HepG2 (cell line): Measurements from ENCODE around the gene C1RL. TPM values are rescaled to one million over a fixed set of nuclear protein-coding genes. Genes with fewer than 3 reads are reported as not detected.
A peak's percentile ranks its signal among the peaks of the same experiment; 100 is the strongest.

Experiments used
- ASH2L ChIP-seq: fragments of 300-600, 200-600 bp; sonication (generic); IDR thresholded peaks from 2 replicates; pipeline ENCODE4 v1.7.0; 2017; ENCODE audit warnings: low read depth, mild to moderate bottlenecking, moderate library complexity, mixed read lengths, low read length; ENCODE audit not compliant: insufficient read length
- EP300 ChIP-seq, 3 experiments: sonication (generic) in 1 of 3; formaldehyde crosslinking in 1 of 3; IDR thresholded peaks; 2 replicates each; pipeline versions ENCODE4 v1.5.1 to v1.6.1; 2011 to 2020; ENCODE audit warnings: low read depth in 2 of 3, low read length in 2 of 3, borderline replicate concordance in 1 of 3, improper control_type of control experiment in 1 of 3, mild to moderate bottlenecking in 1 of 3, missing genetic modification reagents in 1 of 3, moderate library complexity in 1 of 3
- ETV5 ChIP-seq: IDR thresholded peaks from 2 replicates; pipeline ENCODE4 v1.6.1; 2018; ENCODE audit warnings: missing biosample characterization, missing genetic modification reagents, inconsistent platforms, borderline replicate concordance
- HDAC1 ChIP-seq: sonication (generic); formaldehyde crosslinking; IDR thresholded peaks from 2 replicates; pipeline ENCODE4 v1.5.1; 2020; ENCODE audit warnings: mild to moderate bottlenecking, missing genetic modification reagents
- HDAC2 ChIP-seq: sonication (generic); formaldehyde crosslinking; IDR thresholded peaks from 2 replicates; pipeline ENCODE4 v1.4.0; 2020; ENCODE audit warnings: missing genetic modification reagents
- HIVEP1 ChIP-seq: sonication (generic); formaldehyde crosslinking; IDR thresholded peaks from 2 replicates; pipeline ENCODE4 v1.4.0; 2020; ENCODE audit warnings: mild to moderate bottlenecking, missing genetic modification reagents
- KLF6 ChIP-seq: IDR thresholded peaks from 2 replicates; pipeline ENCODE4 v1.8.0; 2016; ENCODE audit warnings: missing biosample characterization, missing genetic modification reagents
- NFYB ChIP-seq: sonication (generic); formaldehyde crosslinking; IDR thresholded peaks from 2 replicates; pipeline ENCODE4 v1.4.0; 2020; ENCODE audit warnings: missing genetic modification reagents
- NONO ChIP-seq, 2 experiments: fragments of 450-650 bp in 1 of 2; sonication (generic) in 1 of 2; formaldehyde crosslinking in 1 of 2; IDR thresholded peaks in 1 of 2; conservative IDR thresholded peaks in 1 of 2; 2 replicates each; pipeline versions ENCODE4 v1.6.1 to v1.8.0; 2017 to 2022; ENCODE audit warnings: mild to moderate bottlenecking in 1 of 2, missing genetic modification reagents in 1 of 2, moderate library complexity in 1 of 2
- NR1H2 ChIP-seq: sonication (generic); formaldehyde crosslinking; IDR thresholded peaks from 2 replicates; pipeline ENCODE4 v1.8.1; 2022; ENCODE audit warnings: low read depth, missing genetic modification reagents, borderline replicate concordance
- ONECUT2 ChIP-seq: sonication (generic); formaldehyde crosslinking; IDR thresholded peaks from 2 replicates; pipeline ENCODE4 v1.4.0; 2020; ENCODE audit warnings: missing genetic modification reagents
- PATZ1 ChIP-seq: sonication (generic); formaldehyde crosslinking; IDR thresholded peaks from 2 replicates; pipeline ENCODE4 v1.4.0; 2020; ENCODE audit warnings: missing genetic modification reagents
- PPARG ChIP-seq: conservative IDR thresholded peaks from 2 replicates; pipeline ENCODE4 v1.6.1; 2016; ENCODE audit warnings: missing biosample characterization, missing genetic modification reagents
- SOX13 ChIP-seq, 3 experiments: fragments of 450-650 bp in 1 of 3; sonication (generic) in 1 of 3; formaldehyde crosslinking in 1 of 3; IDR thresholded peaks in 2 of 3; conservative IDR thresholded peaks in 1 of 3; 2 replicates each; pipeline versions ENCODE4 v1.5.0 to v1.6.1; 2016 to 2020; ENCODE audit warnings: antibody characterized with exemption in 1 of 3, mild to moderate bottlenecking in 1 of 3, missing compliant biosample characterization in 1 of 3, missing genetic modification reagents in 1 of 3, moderate library complexity in 1 of 3
- SOX6 ChIP-seq, 2 experiments: fragments of 450-650 bp in 1 of 2; sonication (generic) in 1 of 2; formaldehyde crosslinking in 1 of 2; IDR thresholded peaks; 2 replicates each; pipeline versions ENCODE4 v1.4.0 to v1.6.1; 2017 to 2020; ENCODE audit warnings: antibody characterized with exemption in 1 of 2, mild to moderate bottlenecking in 1 of 2, missing genetic modification reagents in 1 of 2
- SP4 ChIP-seq: sonication (generic); formaldehyde crosslinking; IDR thresholded peaks from 2 replicates; pipeline ENCODE4 v1.8.1; 2023; ENCODE audit warnings: mild to moderate bottlenecking, missing genetic modification reagents
- TFAP4 ChIP-seq: sonication (generic); IDR thresholded peaks from 2 replicates; pipeline ENCODE4 v1.6.1; 2016; ENCODE audit warnings: low read depth, borderline replicate concordance
- THYN1 ChIP-seq: sonication (generic); formaldehyde crosslinking; IDR thresholded peaks from 2 replicates; pipeline ENCODE4 v1.8.1; 2023; ENCODE audit warnings: low read depth, mild to moderate bottlenecking, moderate library complexity, missing genetic modification reagents, borderline replicate concordance
- UBTF ChIP-seq: sonication (generic); formaldehyde crosslinking; IDR thresholded peaks from 2 replicates; pipeline ENCODE4 v1.4.0; 2020; ENCODE audit warnings: mild to moderate bottlenecking, missing genetic modification reagents
- ZC3H4 ChIP-seq: sonication (generic); formaldehyde crosslinking; IDR thresholded peaks from 2 replicates; pipeline ENCODE4 v1.4.0; 2020; ENCODE audit warnings: missing genetic modification reagents, borderline replicate concordance
- ZNF251 ChIP-seq: sonication (generic); formaldehyde crosslinking; IDR thresholded peaks from 2 replicates; pipeline ENCODE4 v1.9.0; 2021; ENCODE audit warnings: mild to moderate bottlenecking, missing genetic modification reagents
- ZNF563 ChIP-seq: sonication (generic); formaldehyde crosslinking; IDR thresholded peaks from 2 replicates; pipeline ENCODE4 v1.8.0; 2022; ENCODE audit warnings: mild to moderate bottlenecking, moderate library complexity, missing genetic modification reagents
- polyA plus RNA-seq, 8 experiments: library from polyadenylated mRNA; depleted of rRNA in 3 of 8; stranded (reverse) in 7 of 8; unstranded in 1 of 8; fragments of >200 nt; fragmentation: Illumina TruSeq in 4 of 8; extraction: Trizol in 4 of 8; gene quantifications; 2 replicates each; pipeline versions ENCODE4 v1.2.1 to v1.2.3, GENCODE V29; 2011 to 2016; ENCODE audit warnings: low read depth in 4 of 8, missing spikeins in 1 of 8, mixed read lengths in 1 of 8; ENCODE audit not compliant: insufficient read depth in 1 of 8
- total RNA-seq, 5 experiments: library from RNA; depleted of rRNA; stranded (reverse); fragments of >200 nt; fragmentation: Illumina TruSeq; extraction: Trizol; gene quantifications; 2 replicates each; pipeline ENCODE4 v1.2.3, GENCODE V29; 2016; ENCODE audit warnings: low read depth in 1 of 5

The C1RL gene
- total and polyA plus RNA-seq, 2 of the 13 experiments (the other 11 are each of a cell fraction or from before 2014, with no cell fraction given) = 28.9 to 53.1 TPM

- TF ChIP-seq KLF6 (0 out of 2 replicates have a peak, but pooled peaks have one; percentile 35), ZNF563 (CRISPR knock-in tag) (no peak), SP4 (CRISPR knock-in tag) (peak; percentile 43; the same call in 1 of the 2 replicates), NFYB (CRISPR knock-in tag) (no peak), ZC3H4 (CRISPR knock-in tag) (no peak), HDAC2 (CRISPR knock-in tag) (peak; percentile 71; the same call in 1 of the 2 replicates), HDAC1 (CRISPR knock-in tag) (peak; percentile 84; the same call in 1 of the 2 replicates), SOX6 (IDR thresholded peaks at IDR 0.05) (no peak), SOX6 (CRISPR knock-in tag; IDR thresholded peaks at IDR 0.05) (peak; percentile 63), ONECUT2 (CRISPR knock-in tag) (peak; percentile 41; the same call in 1 of the 2 replicates), NR1H2 (CRISPR knock-in tag) (no peak), NONO (IDR thresholded peaks at IDR 0.05) (no peak), NONO (CRISPR knock-in tag; conservative IDR thresholded peaks at IDR 0.05) (peak; percentile 71), ETV5 (CRISPR knock-in tag) (peak; percentile 43; the same call in 1 of the 2 replicates), PATZ1 (CRISPR knock-in tag) (peak; percentile 96), HIVEP1 (no peak; the same call in 1 of the 2 replicates), SOX13 (IDR thresholded peaks at IDR 0.05) (0 out of 2 replicates have a peak, but pooled peaks have one; percentile 17), SOX13 (CRISPR knock-in tag; conservative IDR thresholded peaks at IDR 0.05 in 1 of 2, IDR thresholded peaks at IDR 0.05 in 1 of 2) (peak in 1 of 2 experiments; percentile 45; a peak in 1 of 4 replicates), ZNF251 (CRISPR knock-in tag) (no peak), THYN1 (CRISPR knock-in tag) (no peak), PPARG (CRISPR knock-in tag) (peak; percentile 56; the same call in 1 of the 2 replicates), UBTF (0 out of 2 replicates have a peak, but pooled peaks have one; percentile 8), EP300 (IDR thresholded peaks at IDR 0.05; ENCODE audit: low read depth in 2 of 2, low read length in 2 of 2) (peak; percentile 58 to 77; a peak in 3 of 4 replicates), EP300 (CRISPR knock-in tag; IDR thresholded peaks at IDR 0.05; ENCODE audit: borderline replicate concordance) (no peak), TFAP4 (peak; percentile 84), ASH2L (peak; percentile 51)
Observed at GRCh38 chr12:7123806-7124522, 14.9 kb upstream of the C1RL start (continued).
